Adipose tissue (tissue), 3 donors: ENCODE results near the gene FBLN5. TPM values are rescaled to one million over a fixed set of nuclear protein-coding genes. Genes with fewer than 3 reads are reported as not detected.

Source experiments
- H3K27ac ChIP-seq: one replicate; pipeline ENCODE4 v1.5.1; 2013; ENCODE audit warnings: low read depth, low read length
- WGBS, 3 donors: extraction: QIAGEN DNeasy Blood & Tissue Kit; methylation state at CpG; one replicate each; pipeline ENCODE4 v1.1.7; 2013; 5-methylcytosine and 5-hydroxymethylcytosine counted together
- polyA plus RNA-seq, 3 donors: library from polyadenylated mRNA; stranded (reverse); fragments of 200-250 nt; gene quantifications; one replicate each; pipeline ENCODE4 v1.2.3, GENCODE V29; 2013
- donor health status: healthy with polysubstance abuse.
- donor health status: Bipolar disorder and iron deficiency.
- donor health status: healthy.

Gene FBLN5
- polyA plus RNA-seq: 100 to 1,000 TPM in 2 of 3 donors, 10 to 100 TPM in 1; 24.0 to 229 (median 120) TPM

- no peak within 1 kb of the TSS for H3K27ac ChIP-seq
- WGBS, 3 donors: 1 to 6% (median 4%) methylated on average over 45 to 54 of the region's 54 CpGs
Measured at GRCh38 chr14:91947475-91948184, at the start of gene FBLN5. TSS of gene FBLN5 (minus strand) at chr14:91947694. CDS start at chr14:91947229, 465 bp downstream.

GRCh38 chr14:91996948-91997371 lies 49.5 kb upstream of the FBLN5 start:
- 30 to 50% (median 31%) methylated on average over 2 of the region's 2 CpGs for WGBS, 3 donors

GRCh38 chr14:91987192-91987591 lies 39.7 kb upstream of the FBLN5 start:
- H3K27ac ChIP-seq: no peak overlapping the region
- WGBS, 3 donors: 83 to 91% (median 91%) methylated on average over 3 of the region's 3 CpGs

More at GRCh38 chr14:91996948-91997371, 49.5 kb upstream of the FBLN5 start:
- no peak overlapping the region for H3K27ac ChIP-seq

GRCh38 chr14:91985521-91986255 lies 38.2 kb upstream of the FBLN5 start:
- 24 to 48% (median 27%) methylated on average over 4 of the region's 4 CpGs for WGBS, 3 donors
- no peak overlapping the region for H3K27ac ChIP-seq

GRCh38 chr14:91985008-91985407 lies 37.5 kb upstream of the FBLN5 start:
- 75 to 80% (median 76%) methylated on average over 4 of the region's 4 CpGs for WGBS, 3 donors
- H3K27ac ChIP-seq: no peak overlapping the region

GRCh38 chr14:91983588-91983987 lies 36.1 kb upstream of the FBLN5 start:
- WGBS, 3 donors: 56 to 83% (median 78%) methylated on average over 4 of the region's 4 CpGs
- H3K27ac ChIP-seq: no peak overlapping the region

- H3K27ac ChIP-seq: no peak overlapping the region
Measured at GRCh38 chr14:91980157-91980556, 32.7 kb upstream of the FBLN5 start.

GRCh38 chr14:91977884-91978283 lies 30.4 kb upstream of the FBLN5 start:
- 83 to 93% (median 89%) methylated on average over 5 of the region's 5 CpGs for WGBS, 3 donors
- no peak overlapping the region for H3K27ac ChIP-seq

- no peak overlapping the region for H3K27ac ChIP-seq
Measured at GRCh38 chr14:91975763-91976162, 28.3 kb upstream of the FBLN5 start.

- WGBS, 3 donors: 42 to 95% (median 89%) methylated on average over 2 of the region's 2 CpGs
- no peak overlapping the region for H3K27ac ChIP-seq
Measured at GRCh38 chr14:91971188-91971778, 23.8 kb upstream of the FBLN5 start.

- 61 to 84% (median 63%) methylated on average over 6 of the region's 6 CpGs for WGBS, 3 donors
- H3K27ac ChIP-seq: no peak overlapping the region
Measured at GRCh38 chr14:91968280-91968679, 20.8 kb upstream of the FBLN5 start.

- H3K27ac ChIP-seq: no peak overlapping the region
- WGBS, 3 donors: 42 to 85% (median 82%) methylated on average over 4 of the region's 4 CpGs
Measured at GRCh38 chr14:91964724-91965123, 17.2 kb upstream of the FBLN5 start.

GRCh38 chr14:91964011-91964410 lies 16.5 kb upstream of the FBLN5 start:
- no peak overlapping the region for H3K27ac ChIP-seq
- 30 to 73% (median 62%) methylated on average over 1 of the region's 1 CpG for WGBS, 3 donors

GRCh38 chr14:91963465-91963864 lies 16.0 kb upstream of the FBLN5 start:
- WGBS, 3 donors: 62 to 66% (median 65%) methylated on average over 6 of the region's 6 CpGs

GRCh38 chr14:91961297-91962220 lies 14.1 kb upstream of the FBLN5 start:
- WGBS, 3 donors: 42 to 78% (median 73%) methylated on average over 10 to 14 of the region's 14 CpGs
- no peak overlapping the region for H3K27ac ChIP-seq

More at GRCh38 chr14:91963465-91963864, 16.0 kb upstream of the FBLN5 start:
- H3K27ac ChIP-seq: no peak overlapping the region

GRCh38 chr14:91957876-91958313 lies 10.4 kb upstream of the FBLN5 start:
- H3K27ac ChIP-seq: no peak overlapping the region
- 78 to 92% (median 92%) methylated on average over 9 of the region's 9 CpGs for WGBS, 3 donors

- no peak overlapping the region for H3K27ac ChIP-seq
- WGBS, 3 donors: 69 to 82% (median 78%) methylated on average over 5 of the region's 5 CpGs
Measured at GRCh38 chr14:91956616-91957015, 9.1 kb upstream of the FBLN5 start.

GRCh38 chr14:91955168-91955567 lies 7.7 kb upstream of the FBLN5 start:
- WGBS, 3 donors: 63 to 74% (median 70%) methylated on average over 1 of the region's 1 CpG
- H3K27ac ChIP-seq: no peak overlapping the region
